Trophoblast cell (in vitro differentiated cells and primary cell): ENCODE results near the gene SYT13.
A peak's percentile ranks its signal among the peaks of the same experiment; 100 is the strongest.

Experiments used
- DNase-seq, 2 donors: peaks; one replicate each; pipeline ENCODE4 v3.0.0-alpha.2; 2016
- H2AFZ ChIP-seq: 2 replicates; pipeline ENCODE4 v1.6.1; 2013; ENCODE audit warnings: low read length, moderate library complexity, mild to moderate bottlenecking; ENCODE audit not compliant: insufficient read depth, poor library complexity
- H2AK5ac ChIP-seq: 2 replicates; pipeline ENCODE4 v1.6.1; 2013; ENCODE audit warnings: mild to moderate bottlenecking, low read length
- H2BK120ac ChIP-seq: 2 replicates; pipeline ENCODE4 v1.6.1; 2013; ENCODE audit warnings: low read length, mild to moderate bottlenecking, moderate library complexity; ENCODE audit not compliant: insufficient read depth, poor library complexity
- H2BK12ac ChIP-seq: 2 replicates; pipeline ENCODE4 v1.6.1; 2013; ENCODE audit warnings: mild to moderate bottlenecking, low read length, moderate library complexity
- H2BK5ac ChIP-seq: 2 replicates; pipeline ENCODE4 v1.6.1; 2013; ENCODE audit warnings: low read length, low read depth, moderate library complexity, mild to moderate bottlenecking; ENCODE audit not compliant: poor library complexity
- H3K14ac ChIP-seq: 2 replicates; pipeline ENCODE4 v1.6.1; 2013; ENCODE audit warnings: mild to moderate bottlenecking, low read length
- H3K18ac ChIP-seq: 2 replicates; pipeline ENCODE4 v1.6.1; 2013; ENCODE audit warnings: mild to moderate bottlenecking, low read length
- H3K23ac ChIP-seq: 2 replicates; pipeline ENCODE4 v1.6.1; 2013; ENCODE audit warnings: low read length
- H3K27ac ChIP-seq: 2 replicates; pipeline ENCODE4 v1.5.1; 2013; ENCODE audit warnings: low read depth, mild to moderate bottlenecking, inconsistent platforms, low read length, moderate library complexity
- H3K27me3 ChIP-seq: 2 replicates; pipeline ENCODE4 v1.6.1; 2013; ENCODE audit warnings: inconsistent platforms, mild to moderate bottlenecking, low read length, moderate library complexity; ENCODE audit not compliant: insufficient read depth
- H3K36me3 ChIP-seq, 2 experiments: 1 replicate in 1 of 2; 2 replicates in 1 of 2; pipeline ENCODE4 v1.6.1; 2013; ENCODE audit warnings: low read length in 2 of 2, mild to moderate bottlenecking in 2 of 2, moderate library complexity in 1 of 2; ENCODE audit not compliant: insufficient read depth in 2 of 2, control insufficient read depth in 1 of 2
- H3K4ac ChIP-seq: 2 replicates; pipeline ENCODE4 v1.6.1; 2013; ENCODE audit warnings: low read depth, mild to moderate bottlenecking, low read length, moderate library complexity
- H3K4me1 ChIP-seq, 2 experiments: 1 replicate in 1 of 2; 2 replicates in 1 of 2; pipeline ENCODE4 v1.6.1; 2013; ENCODE audit warnings: low read length in 2 of 2, mild to moderate bottlenecking in 2 of 2, moderate library complexity in 1 of 2; ENCODE audit not compliant: insufficient read depth in 2 of 2, control insufficient read depth in 1 of 2
- H3K4me2 ChIP-seq: 2 replicates; pipeline ENCODE4 v1.6.1; 2013; ENCODE audit warnings: inconsistent platforms, mild to moderate bottlenecking, low read length, moderate library complexity
- H3K4me3 ChIP-seq: 2 replicates; pipeline ENCODE4 v1.5.1; 2013; ENCODE audit warnings: mild to moderate bottlenecking, low read depth, low read length, inconsistent platforms
- H3K79me1 ChIP-seq: one replicate; pipeline ENCODE4 v1.6.1; 2013; ENCODE audit warnings: low read length
- H3K79me2 ChIP-seq: 2 replicates; pipeline ENCODE4 v1.6.1; 2013; ENCODE audit warnings: low read length, mild to moderate bottlenecking; ENCODE audit not compliant: control insufficient read depth, insufficient read depth, poor library complexity
- H3K9ac ChIP-seq: 2 replicates; pipeline ENCODE4 v1.6.1; 2013; ENCODE audit warnings: mild to moderate bottlenecking, low read length
- H3K9me3 ChIP-seq: 2 replicates; pipeline ENCODE4 v1.6.1; 2013; ENCODE audit warnings: low read depth, mild to moderate bottlenecking, control low read depth, inconsistent platforms, low read length; ENCODE audit not compliant: insufficient read depth
- H4K12ac ChIP-seq: 2 replicates; pipeline ENCODE4 v1.6.1; 2013; ENCODE audit warnings: low read depth, mild to moderate bottlenecking, low read length, moderate library complexity
- H4K8ac ChIP-seq: 2 replicates; pipeline ENCODE4 v1.6.1; 2013; ENCODE audit warnings: low read depth, mild to moderate bottlenecking, low read length, moderate library complexity
- H4K91ac ChIP-seq: one replicate; pipeline ENCODE4 v1.6.1; 2013; ENCODE audit warnings: low read depth, mild to moderate bottlenecking, low read length, moderate library complexity
- WGBS: extraction: QIAGEN DNeasy Blood & Tissue Kit; methylation state at CpG from one replicate; pipeline ENCODE4 v1.1.7; 2013; ENCODE audit warnings: missing lambda C conversion rate; ENCODE audit not compliant: insufficient read length, insufficient coverage; ENCODE audit errors: extremely low coverage; 5-methylcytosine and 5-hydroxymethylcytosine counted together

The SYT13 gene

GRCh38 chr11:45237711-45238315 lies 48.3 kb downstream of the SYT13 start:
- no CpG with 5 or more reads among the region's 4 CpGs for WGBS
- H3K4me2 ChIP-seq = no peak overlapping the region
- H3K9ac ChIP-seq = no peak overlapping the region

DNA sequence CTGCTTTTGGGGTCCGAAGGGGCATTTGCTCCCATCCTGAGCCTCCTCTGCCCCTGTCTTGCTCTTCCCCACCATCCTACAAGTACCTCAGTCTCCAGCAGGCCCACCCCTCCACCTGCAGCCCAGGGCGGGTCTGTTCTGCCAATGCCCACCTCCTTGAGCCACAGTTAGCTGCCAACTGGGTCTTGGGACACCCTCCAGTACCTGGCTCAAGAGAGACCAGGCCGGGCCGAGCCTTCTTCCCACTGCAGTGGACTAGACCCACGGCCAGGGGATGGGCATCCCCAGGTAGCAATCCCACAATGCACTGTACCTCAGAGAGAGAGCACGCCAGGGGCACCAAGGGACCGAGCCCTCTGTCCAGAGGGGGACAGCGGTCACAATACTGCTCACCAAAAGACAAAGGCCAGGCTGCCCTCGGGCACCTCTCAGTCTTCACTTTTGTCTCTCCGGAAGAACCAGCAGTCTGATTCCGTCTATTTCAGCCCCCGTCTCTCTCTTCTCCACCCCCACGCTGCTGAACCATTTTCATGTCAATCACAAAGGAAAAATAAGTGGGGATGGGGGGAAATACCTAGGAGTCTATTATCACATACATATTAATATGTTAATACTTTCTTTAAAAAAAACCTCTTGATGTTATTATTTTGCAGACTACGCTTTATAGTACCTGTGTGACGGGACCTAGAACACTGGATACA lies 51.7 kb downstream of the SYT13 start:
- H2BK12ac ChIP-seq = no peak overlapping the region
- H3K4ac ChIP-seq = no peak overlapping the region
- H2AFZ ChIP-seq = no peak overlapping the region
- H3K9me3 ChIP-seq = no peaks in the 10 kb centered on the region
- no peak overlapping the region for H3K4me3 ChIP-seq
- H2BK5ac ChIP-seq = no peak overlapping the region
- no peak overlapping the region for H2AK5ac ChIP-seq
- no peak overlapping the region for H3K18ac ChIP-seq
- H3K4me2 ChIP-seq = no peak overlapping the region
- H4K91ac ChIP-seq = no peak overlapping the region
- no peaks in the 10 kb centered on the region for H3K36me3 ChIP-seq
- no peaks in the 10 kb centered on the region for H3K27me3 ChIP-seq
- H3K14ac ChIP-seq = no peak overlapping the region
- H4K12ac ChIP-seq = no peak overlapping the region
- no peak overlapping the region for H4K8ac ChIP-seq
- DNase-seq = no peak
- no peaks in the 10 kb centered on the region for H3K79me2 ChIP-seq
- no peak overlapping the region for H3K23ac ChIP-seq
- WGBS = no CpG with 5 or more reads among the region's 15 CpGs
- H3K27ac ChIP-seq = no peak overlapping the region
- H3K9ac ChIP-seq = peak overlapping the region; percentile 7
- H2BK120ac ChIP-seq = no peak overlapping the region
- no peaks in the 10 kb centered on the region for H3K4me1 ChIP-seq
- no peaks in the 10 kb centered on the region for H3K79me1 ChIP-seq

More at GRCh38 chr11:45237711-45238315, 48.3 kb downstream of the SYT13 start:
- no peak overlapping the region for H2BK12ac ChIP-seq
- H3K27me3 ChIP-seq = no peaks in the 10 kb centered on the region
- H2AK5ac ChIP-seq = no peak overlapping the region
- H3K27ac ChIP-seq = no peak overlapping the region
- H3K23ac ChIP-seq = no peak overlapping the region
- no peak overlapping the region for H2BK5ac ChIP-seq
- H3K4me3 ChIP-seq = no peak overlapping the region
- H4K91ac ChIP-seq = no peak overlapping the region
- H2BK120ac ChIP-seq = no peak overlapping the region
- no peaks in the 10 kb centered on the region for H3K36me3 ChIP-seq
- H3K4ac ChIP-seq = no peak overlapping the region
- no peaks in the 10 kb centered on the region for H3K4me1 ChIP-seq
- no peak overlapping the region for H4K12ac ChIP-seq
- H2AFZ ChIP-seq = no peak overlapping the region
- DNase-seq = no peak
- no peaks in the 10 kb centered on the region for H3K79me2 ChIP-seq
- no peaks in the 10 kb centered on the region for H3K9me3 ChIP-seq
- no peaks in the 10 kb centered on the region for H3K79me1 ChIP-seq
- no peak overlapping the region for H3K18ac ChIP-seq
- H3K14ac ChIP-seq = no peak overlapping the region
- no peak overlapping the region for H4K8ac ChIP-seq

- no peak overlapping the region for H4K8ac ChIP-seq
- H3K9me3 ChIP-seq = no peaks in the 10 kb centered on the region
- no peaks in the 10 kb centered on the region for H3K79me2 ChIP-seq
- H3K4me2 ChIP-seq = no peak overlapping the region
- no peak overlapping the region for H3K4ac ChIP-seq
- WGBS = no CpG with 5 or more reads among the region's 14 CpGs
- no peak overlapping the region for H2AFZ ChIP-seq
- H2BK120ac ChIP-seq = no peak overlapping the region
- no peak overlapping the region for H3K4me3 ChIP-seq
- H3K14ac ChIP-seq = no peak overlapping the region
- no peaks in the 10 kb centered on the region for H3K4me1 ChIP-seq
- H3K18ac ChIP-seq = no peak overlapping the region
- no peaks in the 10 kb centered on the region for H3K27me3 ChIP-seq
- H2AK5ac ChIP-seq = no peak overlapping the region
- H3K23ac ChIP-seq = no peak overlapping the region
- H2BK5ac ChIP-seq = no peak overlapping the region
- no peaks in the 10 kb centered on the region for H3K79me1 ChIP-seq
- no peak overlapping the region for H3K27ac ChIP-seq
- H2BK12ac ChIP-seq = no peak overlapping the region
- no peak overlapping the region for H4K91ac ChIP-seq
- no peaks in the 10 kb centered on the region for H3K36me3 ChIP-seq
- no peak for DNase-seq
- no peak overlapping the region for H3K9ac ChIP-seq
- H4K12ac ChIP-seq = no peak overlapping the region
These were observed 52.4 kb downstream of the SYT13 start for GRCh38 chr11:45233804-45234170.

- no peaks in the 10 kb centered on the region for H3K4me1 ChIP-seq
- no peaks in the 10 kb centered on the region for H3K27me3 ChIP-seq
- WGBS = no CpG with 5 or more reads among the region's 17 CpGs
- no peak overlapping the region for H2AFZ ChIP-seq
- peak; percentile 57 to 78 for DNase-seq
- no peaks in the 10 kb centered on the region for H3K9me3 ChIP-seq
- no peaks in the 10 kb centered on the region for H3K36me3 ChIP-seq
- no peak overlapping the region for H2BK5ac ChIP-seq
- H3K79me2 ChIP-seq = no peaks in the 10 kb centered on the region
- H3K23ac ChIP-seq = no peak overlapping the region
- no peak overlapping the region for H3K4ac ChIP-seq
- H2BK12ac ChIP-seq = no peak overlapping the region
- no peak overlapping the region for H2BK120ac ChIP-seq
- H4K12ac ChIP-seq = no peak overlapping the region
- no peak overlapping the region for H3K14ac ChIP-seq
- no peak overlapping the region for H3K27ac ChIP-seq
- H3K4me3 ChIP-seq = no peak overlapping the region
- no peak overlapping the region for H4K91ac ChIP-seq
- no peak overlapping the region for H3K4me2 ChIP-seq
- H3K18ac ChIP-seq = no peak overlapping the region
- H2AK5ac ChIP-seq = no peak overlapping the region
- no peak overlapping the region for H4K8ac ChIP-seq
- no peak overlapping the region for H3K9ac ChIP-seq
- H3K79me1 ChIP-seq = no peaks in the 10 kb centered on the region
These were observed 52.9 kb downstream of the SYT13 start for GRCh38 chr11:45233121-45233803.
